ENCODE data around the gene GIT2.
"Not testable (repeated sequence)": the region's sequence is repeated elsewhere in the genome, so short reads cannot be mapped to it uniquely, and the experiment has no call there.

The GIT2 gene

GRCh38 chr12:110010853-110011723 is 14.9 kb upstream of the GIT2 start:
- no peaks in the 10 kb centered on the region for H3K27me3 ChIP-seq (replicated peaks; ENCODE audit: control insufficient read depth, insufficient read depth, low read length)
- no peak for TF ChIP-seq CTCF (IDR thresholded peaks at IDR 0.05; ENCODE audit: insufficient read depth, low read length, poor library complexity, severe bottlenecking)

GRCh38 chr12:110008681-110009398 is 12.7 kb upstream of the GIT2 start:
- not testable (repeated sequence) for DNase-seq (ENCODE audit: extremely low read depth, insufficient read length); H3K36me3 ChIP-seq (ENCODE audit: control insufficient read depth, insufficient read depth, low read length); H3K27me3 ChIP-seq (replicated peaks; ENCODE audit: control insufficient read depth, insufficient read depth, low read length); H3K4me3 ChIP-seq (replicated peaks; ENCODE audit: low read depth, low read length)

More at GRCh38 chr12:110010853-110011723, 14.9 kb upstream of the GIT2 start:
- Histone ChIP-seq H3K36me3 (ENCODE audit: control insufficient read depth, insufficient read depth, low read length) (peaks cover 3% of the 10 kb centered on the region; the same call in 1 of the 2 replicates), H3K4me3 (replicated peaks; ENCODE audit: low read depth, low read length) (peak overlapping the region; percentile 50)
- DNase-seq (ENCODE audit: extremely low read depth, insufficient read length) = peak; percentile 56

GRCh38 chr12:110007881-110008280 is 11.7 kb upstream of the GIT2 start:
- no peak for DNase-seq (ENCODE audit: extremely low read depth, insufficient read length)
- TF ChIP-seq CTCF (IDR thresholded peaks at IDR 0.05; ENCODE audit: insufficient read depth, low read length, poor library complexity, severe bottlenecking) = no peak
- Histone ChIP-seq H3K27me3 (replicated peaks; ENCODE audit: control insufficient read depth, insufficient read depth, low read length) (no peaks in the 10 kb centered on the region), H3K36me3 (ENCODE audit: control insufficient read depth, insufficient read depth, low read length) (0 out of 2 replicates have a peak, but pooled peaks cover 1% of the 10 kb centered on the region), H3K4me3 (replicated peaks; ENCODE audit: low read depth, low read length) (no peak overlapping the region)

- no peak for TF ChIP-seq CTCF (IDR thresholded peaks at IDR 0.05; ENCODE audit: insufficient read depth, low read length, poor library complexity, severe bottlenecking)
- DNase-seq (ENCODE audit: extremely low read depth, insufficient read length) = no peak
- no peaks in the 10 kb centered on the region for H3K27me3 ChIP-seq (replicated peaks; ENCODE audit: control insufficient read depth, insufficient read depth, low read length)
- H3K36me3 ChIP-seq (ENCODE audit: control insufficient read depth, insufficient read depth, low read length) = 0 out of 2 replicates have a peak, but pooled peaks cover 1% of the 10 kb centered on the region
- no peak overlapping the region for H3K4me3 ChIP-seq (replicated peaks; ENCODE audit: low read depth, low read length)
Measured at GRCh38 chr12:110006115-110006514, 9.9 kb upstream of the GIT2 start.

GRCh38 chr12:110005319-110005973 is 9.3 kb upstream of the GIT2 start:
- peak overlapping the region; percentile 26 for H3K4me3 ChIP-seq (replicated peaks; ENCODE audit: low read depth, low read length)
- TF ChIP-seq CTCF (IDR thresholded peaks at IDR 0.05; ENCODE audit: insufficient read depth, low read length, poor library complexity, severe bottlenecking) = no peak
- 0 out of 2 replicates have a peak, but pooled peaks cover 1% of the 10 kb centered on the region for H3K36me3 ChIP-seq (ENCODE audit: control insufficient read depth, insufficient read depth, low read length)
- DNase-seq (ENCODE audit: extremely low read depth, insufficient read length) = no peak
- no peaks in the 10 kb centered on the region for H3K27me3 ChIP-seq (replicated peaks; ENCODE audit: control insufficient read depth, insufficient read depth, low read length)

All from GM06990 (cell line).